Measurements from ENCODE around the gene ZMYND8.
"Not testable (repeated sequence)": the region's sequence is repeated elsewhere in the genome, so short reads cannot be mapped to it uniquely, and the experiment has no call there.

Gene ZMYND8

GRCh38 chr20:47263080-47263464, 93.4 kb downstream of the ZMYND8 start:
- no peak for TF ChIP-seq CTCF (IDR thresholded peaks at IDR 0.05)
- TF ChIP-seq ZFX (IDR thresholded peaks at IDR 0.05; ENCODE audit: borderline replicate concordance): no peak
- no peak overlapping the region for H3K27ac ChIP-seq

- H3K27ac ChIP-seq: no peak overlapping the region
- TF ChIP-seq CTCF (IDR thresholded peaks at IDR 0.05): no peak
- no peak for TF ChIP-seq ZFX (IDR thresholded peaks at IDR 0.05; ENCODE audit: borderline replicate concordance)
Measured at GRCh38 chr20:47262365-47263013, 94.0 kb downstream of the ZMYND8 start.

GRCh38 chr20:47262008-47262364, 94.5 kb downstream of the ZMYND8 start:
- no peak overlapping the region for H3K27ac ChIP-seq
- TF ChIP-seq ZFX (IDR thresholded peaks at IDR 0.05; ENCODE audit: borderline replicate concordance): no peak

- not testable (repeated sequence) for H3K27ac ChIP-seq
Measured at GRCh38 chr20:47261161-47261774, 95.2 kb downstream of the ZMYND8 start.

GRCh38 chr20:47260540-47261126, 95.9 kb downstream of the ZMYND8 start:
- not testable (repeated sequence) for H3K27ac ChIP-seq

- TF ChIP-seq ZFX (IDR thresholded peaks at IDR 0.05; ENCODE audit: borderline replicate concordance): no peak
- no peak for TF ChIP-seq CTCF (IDR thresholded peaks at IDR 0.05)
- no peak overlapping the region for H3K27ac ChIP-seq
Measured at GRCh38 chr20:47258745-47259695, 97.5 kb downstream of the ZMYND8 start.

GRCh38 chr20:47257771-47258170, 98.7 kb downstream of the ZMYND8 start:
- TF ChIP-seq ZFX (IDR thresholded peaks at IDR 0.05; ENCODE audit: borderline replicate concordance) (no peak), CTCF (IDR thresholded peaks at IDR 0.05) (no peak)
- H3K27ac ChIP-seq: no peak overlapping the region

- TF ChIP-seq CTCF (IDR thresholded peaks at IDR 0.05): no peak
- TF ChIP-seq ZFX (IDR thresholded peaks at IDR 0.05; ENCODE audit: borderline replicate concordance): no peak
- no peak overlapping the region for H3K27ac ChIP-seq
Measured at GRCh38 chr20:47257256-47257655, 99.2 kb downstream of the ZMYND8 start.
